ENCODE results near the gene FAM169A.
"Not testable (repeated sequence)": the region's sequence is repeated elsewhere in the genome, so short reads cannot be mapped to it uniquely, and the experiment has no call there.

The FAM169A gene

GRCh38 chr5:74798977-74799911 lies 66.9 kb downstream of the FAM169A start:
- DNase-seq (ENCODE audit: low spot score), result no peak

GRCh38 chr5:74791669-74792068 lies 74.5 kb downstream of the FAM169A start:
- DNase-seq (ENCODE audit: low spot score), result not testable (repeated sequence)

GRCh38 chr5:74787424-74787823 lies 78.8 kb downstream of the FAM169A start:
- no peak for DNase-seq (ENCODE audit: low spot score)

GRCh38 chr5:74786851-74787250 lies 79.3 kb downstream of the FAM169A start:
- no peak for DNase-seq (ENCODE audit: low spot score)

GRCh38 chr5:74778609-74779008 lies 87.6 kb downstream of the FAM169A start:
- DNase-seq (ENCODE audit: low spot score), result no peak

- peak; percentile 20 for DNase-seq (ENCODE audit: low spot score)
Observed at GRCh38 chr5:74772359-74772758, 93.8 kb downstream of the FAM169A start.

- DNase-seq (ENCODE audit: low spot score), result peak; percentile 6
Observed at GRCh38 chr5:74767579-74767913, 98.6 kb downstream of the FAM169A start.

GRCh38 chr5:74766849-74767578 lies 99.2 kb downstream of the FAM169A start, which contains the start of the genes GFM2 and NSA2:
TSS of gene GFM2 (minus strand) at chr5:74767117. CDS start at chr5:74763742, 3,375 bp downstream.
TSS of gene NSA2 (plus strand) at chr5:74767249. CDS start at chr5:74767361, 112 bp downstream.
- DNase-seq (ENCODE audit: low spot score), result peak; percentile 32

GRCh38 chr5:74766418-74766848 lies 99.8 kb downstream of the FAM169A start:
- peak; percentile 5 for DNase-seq (ENCODE audit: low spot score)

GRCh38 chr5:74765929-74766328 lies 100.3 kb downstream of the FAM169A start:
- no peak for DNase-seq (ENCODE audit: low spot score)

- no peak for DNase-seq (ENCODE audit: low spot score)
Observed at GRCh38 chr5:74765201-74765600, 101.0 kb downstream of the FAM169A start.

- no peak for DNase-seq (ENCODE audit: low spot score)
Observed at GRCh38 chr5:74763504-74763903, 102.7 kb downstream of the FAM169A start.

- no peak for DNase-seq (ENCODE audit: low spot score)
Observed at GRCh38 chr5:74762599-74762998, 103.6 kb downstream of the FAM169A start.

GRCh38 chr5:74761241-74761640 lies 104.9 kb downstream of the FAM169A start:
- DNase-seq (ENCODE audit: low spot score), result no peak

- not testable (repeated sequence) for DNase-seq (ENCODE audit: low spot score)
Observed at GRCh38 chr5:74748742-74749141, 117.4 kb downstream of the FAM169A start.

GRCh38 chr5:74738406-74738805 lies 127.8 kb downstream of the FAM169A start:
- DNase-seq (ENCODE audit: low spot score), result no peak

GRCh38 chr5:74736759-74737158 lies 129.4 kb downstream of the FAM169A start:
- no peak for DNase-seq (ENCODE audit: low spot score)
